ENCODE data around the gene VEZF1.

Gene VEZF1

GRCh38 chr17:57987581-57988300, at the start of gene VEZF1:
Gene VEZF1, minus strand, starts transcription at chr17:57988254. Its CDS starts 143 bp downstream, at chr17:57988111.
- H3K36me3 ChIP-seq (ENCODE audit: low read length): no peaks in the 10 kb centered on the region
- H2AFZ ChIP-seq (ENCODE audit: low read depth, low read length, severe bottlenecking): peak within 1 kb of the TSS; percentile 86
- H3K9me2 ChIP-seq (replicated peaks; ENCODE audit: insufficient read depth, low read length): no peaks in the 10 kb centered on the region
- peak within 1 kb of the TSS; percentile 73 for H3K9ac ChIP-seq (ENCODE audit: low read length)
- no peaks in the 10 kb centered on the region for H3K27me3 ChIP-seq (ENCODE audit: low read length)
- TF ChIP-seq EZH2phosphoT487 (conservative IDR thresholded peaks at IDR 0.05; ENCODE audit: low read length): no peak
- TF ChIP-seq CTCF (IDR thresholded peaks at IDR 0.05; ENCODE audit: insufficient read depth, low read length, poor library complexity, severe bottlenecking): no peak
- H3K4me2 ChIP-seq (ENCODE audit: low read depth, low read length, poor library complexity, severe bottlenecking): peak within 1 kb of the TSS; percentile 87
- H3F3A ChIP-seq (ENCODE audit: insufficient read depth): peaks cover 37% of the 10 kb centered on the region
- H3K27ac ChIP-seq (ENCODE audit: low read depth, low read length): peak within 1 kb of the TSS; percentile 56
- H3K9me3 ChIP-seq (ENCODE audit: insufficient read depth, low read length): no peaks in the 10 kb centered on the region
- peaks cover 45% of the 10 kb centered on the region for H3K79me2 ChIP-seq (ENCODE audit: insufficient read depth, low read length)
- H3K4me3 ChIP-seq (ENCODE audit: insufficient read depth, low read length, poor library complexity, severe bottlenecking): peak within 1 kb of the TSS; percentile 87
- peaks cover 33% of the 10 kb centered on the region for H4K20me1 ChIP-seq (ENCODE audit: low read depth, low read length)

- Histone ChIP-seq H3K4me3 (ENCODE audit: insufficient read depth, low read length, poor library complexity, severe bottlenecking) (no peak overlapping the region), H3F3A (ENCODE audit: insufficient read depth) (no peaks in the 10 kb centered on the region), H3K9ac (ENCODE audit: low read length) (no peak overlapping the region), H3K9me2 (replicated peaks; ENCODE audit: insufficient read depth, low read length) (no peaks in the 10 kb centered on the region), H3K9me3 (ENCODE audit: insufficient read depth, low read length) (no peaks in the 10 kb centered on the region), H3K4me2 (ENCODE audit: low read depth, low read length, poor library complexity, severe bottlenecking) (no peak overlapping the region), H3K36me3 (ENCODE audit: low read length) (no peaks in the 10 kb centered on the region), H3K27me3 (ENCODE audit: low read length) (no peaks in the 10 kb centered on the region), H3K27ac (ENCODE audit: low read depth, low read length) (no peak overlapping the region), H3K79me2 (ENCODE audit: insufficient read depth, low read length) (no peaks in the 10 kb centered on the region), H2AFZ (ENCODE audit: low read depth, low read length, severe bottlenecking) (no peak overlapping the region), H4K20me1 (ENCODE audit: low read depth, low read length) (no peaks in the 10 kb centered on the region)
- TF ChIP-seq CTCF (IDR thresholded peaks at IDR 0.05; ENCODE audit: insufficient read depth, low read length, poor library complexity, severe bottlenecking) (no peak), EZH2phosphoT487 (conservative IDR thresholded peaks at IDR 0.05; ENCODE audit: low read length) (no peak)
Observed at GRCh38 chr17:58032691-58033415, 44.8 kb upstream of the VEZF1 start.

GRCh38 chr17:58028578-58028977, 40.5 kb upstream of the VEZF1 start:
- H3K27ac ChIP-seq (ENCODE audit: low read depth, low read length): no peak overlapping the region
- no peaks in the 10 kb centered on the region; the same call in 1 of the 2 replicates for H3K27me3 ChIP-seq (ENCODE audit: low read length)
- H3K9me2 ChIP-seq (replicated peaks; ENCODE audit: insufficient read depth, low read length): no peaks in the 10 kb centered on the region
- H3K9me3 ChIP-seq (ENCODE audit: insufficient read depth, low read length): no peaks in the 10 kb centered on the region
- H3K4me3 ChIP-seq (ENCODE audit: insufficient read depth, low read length, poor library complexity, severe bottlenecking): no peak overlapping the region
- no peak overlapping the region for H2AFZ ChIP-seq (ENCODE audit: low read depth, low read length, severe bottlenecking)
- H3K79me2 ChIP-seq (ENCODE audit: insufficient read depth, low read length): no peaks in the 10 kb centered on the region
- no peak overlapping the region for H3K4me2 ChIP-seq (ENCODE audit: low read depth, low read length, poor library complexity, severe bottlenecking)
- H4K20me1 ChIP-seq (ENCODE audit: low read depth, low read length): no peaks in the 10 kb centered on the region
- TF ChIP-seq CTCF (IDR thresholded peaks at IDR 0.05; ENCODE audit: insufficient read depth, low read length, poor library complexity, severe bottlenecking) (no peak), EZH2phosphoT487 (conservative IDR thresholded peaks at IDR 0.05; ENCODE audit: low read length) (no peak)
- no peaks in the 10 kb centered on the region for H3F3A ChIP-seq (ENCODE audit: insufficient read depth)
- H3K36me3 ChIP-seq (ENCODE audit: low read length): no peaks in the 10 kb centered on the region
- H3K9ac ChIP-seq (ENCODE audit: low read length): no peak overlapping the region
